Transverse colon (tissue), 4 donors: ENCODE results near the gene ZMYND19. TPM values are rescaled to one million over a fixed set of nuclear protein-coding genes. Genes with fewer than 3 reads are reported as not detected.
"Not testable (repeated sequence)": the region's sequence is repeated elsewhere in the genome, so short reads cannot be mapped to it uniquely, and the experiment has no call there.

Experiments used
- DNase-seq: peaks from one replicate; pipeline ENCODE4 v3.0.0-alpha.2; 2019
- H3K27ac ChIP-seq, 4 donors: fragments of 200-600 bp; sonication (generic); 2 replicates each; pipeline ENCODE4 v1.5.1; 2016 to 2018; ENCODE audit warnings: inconsistent platforms in 4 of 4
- H3K27me3 ChIP-seq: fragments of 200-600 bp; sonication (generic); 2 replicates; pipeline ENCODE4 v1.5.1; 2017; ENCODE audit warnings: inconsistent platforms
- H3K36me3 ChIP-seq, 4 donors: fragments of 200-600 bp; sonication (generic); 2 replicates each; pipeline ENCODE4 v1.5.1; 2017 to 2019; ENCODE audit warnings: inconsistent platforms in 4 of 4
- H3K4me1 ChIP-seq, 4 donors: fragments of 200-600 bp; sonication (generic); 2 replicates each; pipeline ENCODE4 v1.5.1; 2017 to 2020; ENCODE audit warnings: inconsistent platforms in 4 of 4
- H3K4me3 ChIP-seq, 4 donors: fragments of 200-600 bp; sonication (generic); 1 replicate in 1 of 4; 2 replicates in 3 of 4; pipeline versions ENCODE4 v1.5.1 to v1.6.1; 2017 to 2019; ENCODE audit warnings: inconsistent platforms in 4 of 4
- H3K9me3 ChIP-seq, 2 donors: fragments of 200-600 bp; sonication (generic); 2 replicates each; pipeline ENCODE4 v1.5.1; 2017 to 2019; ENCODE audit warnings: inconsistent platforms in 2 of 2
- EP300 ChIP-seq: sonication (generic); formaldehyde crosslinking; IDR thresholded peaks from one replicate; pipeline ENCODE4 v1.6.1; 2017; ENCODE audit warnings: antibody characterized with exemption, low read depth
- POLR2A ChIP-seq: fragments of 450-650 bp; IDR thresholded peaks from one replicate; pipeline ENCODE4 v1.6.1; 2016; ENCODE audit warnings: antibody characterized with exemption, mild to moderate bottlenecking, moderate library complexity
- POLR2AphosphoS5 ChIP-seq, 3 donors: sonication (generic); formaldehyde crosslinking; IDR thresholded peaks; one replicate each; pipeline ENCODE4 v1.6.1; 2016; ENCODE audit warnings: antibody characterized with exemption in 3 of 3
- WGBS, 2 donors: methylation state at CpG; one replicate each; pipeline ENCODE4 v1.1.5; 2018; ENCODE audit warnings: low coverage in 1 of 2; 5-methylcytosine and 5-hydroxymethylcytosine counted together
- in situ Hi-C, 4 donors: fragments of 200-750 bp; cut with MboI; loops; one replicate each; pipeline versions ENCODE4 v1.15.0 to v1.15.1; 2017; ENCODE audit warnings: low sequenced_read_pairs in 3 of 4, low pct_ligation_motif_present in 1 of 4, low pct_unique_long_range_greater_than_20kb in 1 of 4
- intact Hi-C: fragments of 100-400 bp; cut with DNase I; formaldehyde crosslinking; loops from one replicate; pipeline ENCODE4 v1.15.1; 2023; ENCODE audit warnings: low total_unique reads
- total RNA-seq, 4 donors: library from RNA; depleted of rRNA; stranded (reverse); fragments of >200 nt; gene quantifications; one replicate each; pipeline ENCODE4 v1.1.0, GENCODE V29; 2016
- TF ChIP-seq, protein P1 (sequence below), 5 experiments: fragments of 200-600 bp in 3 of 5; fragments of 450-650 bp in 2 of 5; sonication (generic) in 3 of 5; IDR thresholded peaks; 1 replicate in 2 of 5; 2 replicates in 3 of 5; pipeline ENCODE4 v1.5.1; 2016 to 2017; ENCODE audit warnings: antibody characterized with exemption in 5 of 5, inconsistent platforms in 3 of 5, mild to moderate bottlenecking in 2 of 5, moderate library complexity in 1 of 5

ZMYND19 gene
- total RNA-seq, 4 donors from 2014 or later, result 6.7 to 11.5 (median 9.8) TPM

DNA sequence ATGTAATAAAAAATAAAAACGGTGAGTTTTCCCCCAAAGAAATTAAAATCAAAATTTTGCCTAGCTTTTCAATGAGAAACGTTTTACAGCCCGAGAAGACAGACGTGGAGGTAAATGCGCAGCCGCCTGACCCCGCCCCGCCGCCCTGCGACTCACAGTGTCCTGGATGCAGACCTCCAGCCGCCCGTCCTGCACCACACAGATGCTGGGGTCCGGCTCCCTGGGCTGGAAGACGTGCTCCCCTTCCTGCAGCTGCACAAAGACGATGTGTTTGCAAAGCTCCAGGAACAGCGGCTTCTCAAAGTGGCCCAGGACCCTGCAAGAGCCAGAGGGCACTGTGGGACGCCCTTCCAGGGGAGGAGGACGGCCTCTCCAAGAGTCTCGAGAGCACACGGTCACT lies 47.8 kb downstream of the ZMYND19 start:
- intact Hi-C loops, result no loop called here
- TF ChIP-seq, protein P1, sequence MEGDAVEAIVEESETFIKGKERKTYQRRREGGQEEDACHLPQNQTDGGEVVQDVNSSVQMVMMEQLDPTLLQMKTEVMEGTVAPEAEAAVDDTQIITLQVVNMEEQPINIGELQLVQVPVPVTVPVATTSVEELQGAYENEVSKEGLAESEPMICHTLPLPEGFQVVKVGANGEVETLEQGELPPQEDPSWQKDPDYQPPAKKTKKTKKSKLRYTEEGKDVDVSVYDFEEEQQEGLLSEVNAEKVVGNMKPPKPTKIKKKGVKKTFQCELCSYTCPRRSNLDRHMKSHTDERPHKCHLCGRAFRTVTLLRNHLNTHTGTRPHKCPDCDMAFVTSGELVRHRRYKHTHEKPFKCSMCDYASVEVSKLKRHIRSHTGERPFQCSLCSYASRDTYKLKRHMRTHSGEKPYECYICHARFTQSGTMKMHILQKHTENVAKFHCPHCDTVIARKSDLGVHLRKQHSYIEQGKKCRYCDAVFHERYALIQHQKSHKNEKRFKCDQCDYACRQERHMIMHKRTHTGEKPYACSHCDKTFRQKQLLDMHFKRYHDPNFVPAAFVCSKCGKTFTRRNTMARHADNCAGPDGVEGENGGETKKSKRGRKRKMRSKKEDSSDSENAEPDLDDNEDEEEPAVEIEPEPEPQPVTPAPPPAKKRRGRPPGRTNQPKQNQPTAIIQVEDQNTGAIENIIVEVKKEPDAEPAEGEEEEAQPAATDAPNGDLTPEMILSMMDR (IDR thresholded peaks at IDR 0.05), result no peak
- no peak for TF ChIP-seq POLR2AphosphoS5 (IDR thresholded peaks at IDR 0.05)
- TF ChIP-seq EP300, result no peak
- TF ChIP-seq POLR2A, result no peak
- 90 to 92% methylated on average over 10 to 18 of the region's 20 CpGs for WGBS, 2 donors
- Histone ChIP-seq H3K27me3 (no peaks in the 10 kb centered on the region), H3K4me1 (no peaks in the 10 kb centered on the region), H3K9me3 (no peaks in the 10 kb centered on the region), H3K4me3 (no peak overlapping the region), H3K27ac (no peak overlapping the region), H3K36me3 (peaks cover 0 to 4% (median 0%) of the 10 kb centered on the region in 4 donors)
- in situ Hi-C loops, result no loop called here
- DNase-seq, result no peak

DNA sequence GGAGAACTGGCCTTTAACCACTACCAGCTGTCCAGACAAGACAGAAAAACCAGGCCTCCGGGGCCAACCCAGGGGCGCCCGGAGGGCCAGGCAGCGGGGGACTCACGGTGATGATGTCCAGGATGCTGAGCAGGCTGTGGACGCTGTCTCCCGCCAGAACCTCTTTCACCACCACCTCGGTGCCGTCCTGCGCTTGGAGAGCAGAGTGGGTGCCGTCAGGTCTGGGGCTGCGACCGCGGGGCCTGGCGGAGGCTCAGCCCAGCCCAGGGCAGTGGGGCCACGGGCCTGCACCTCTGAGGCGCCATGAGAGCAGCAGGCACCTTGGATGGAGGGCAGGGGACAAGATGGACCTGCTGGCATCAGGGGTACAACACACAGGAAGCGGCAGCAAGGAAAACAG lies 49.8 kb downstream of the ZMYND19 start:
- Histone ChIP-seq H3K4me3 (no peak overlapping the region), H3K27ac (no peak overlapping the region), H3K27me3 (no peaks in the 10 kb centered on the region), H3K4me1 (peaks cover 0 to under 1% (median 0%) of the 10 kb centered on the region in 4 donors), H3K36me3 (peaks cover 0 to 4% (median 0%) of the 10 kb centered on the region in 4 donors), H3K9me3 (no peaks in the 10 kb centered on the region)
- 88% methylated on average over 18 of the region's 18 CpGs; no CpG with 5 or more reads in 1 of the 2 donors for WGBS, 2 donors
- TF ChIP-seq POLR2AphosphoS5 (IDR thresholded peaks at IDR 0.05) (no peak), POLR2A (no peak), EP300 (no peak)
- TF ChIP-seq, protein P1 (IDR thresholded peaks at IDR 0.05), result no peak
- intact Hi-C loops (no loop called here), in situ Hi-C loops (no loop called here)
- DNase-seq, result no peak

DNA sequence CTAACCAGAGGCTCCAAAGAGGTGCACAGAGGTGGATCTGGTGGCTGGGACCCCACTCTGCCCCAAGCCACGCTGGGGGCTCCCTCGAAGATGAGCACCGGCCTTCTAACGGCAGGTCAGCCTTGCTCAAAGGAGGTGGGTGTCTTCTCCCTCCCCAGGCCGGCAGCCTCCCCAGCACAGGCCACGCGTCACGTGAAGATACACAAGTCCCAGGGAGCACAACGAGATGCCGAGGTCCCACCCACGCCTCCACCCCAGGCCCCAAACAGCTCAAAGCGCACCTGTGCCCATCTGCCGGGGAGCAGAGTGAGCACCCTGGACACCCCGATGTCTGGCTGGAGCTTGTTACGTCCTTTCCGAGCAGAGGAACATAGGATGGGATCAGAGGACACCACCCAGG lies 52.3 kb downstream of the ZMYND19 start:
- peaks cover 3 to 12% (median 7%) of the 10 kb centered on the region in 4 donors for H3K4me1 ChIP-seq
- 98% methylated on average over 14 of the region's 16 CpGs; no CpG with 5 or more reads in 1 of the 2 donors for WGBS, 2 donors
- H3K27ac ChIP-seq, result no peak overlapping the region
- TF ChIP-seq, protein P1 (IDR thresholded peaks at IDR 0.05), result no peak
- TF ChIP-seq EP300, result no peak
- no peak for TF ChIP-seq POLR2AphosphoS5 (IDR thresholded peaks at IDR 0.05)
- no peak for TF ChIP-seq POLR2A
- in situ Hi-C loops, result no loop called here
- intact Hi-C loops, result no loop called here
- peaks cover 0 to under 1% (median 0%) of the 10 kb centered on the region in 4 donors for H3K36me3 ChIP-seq
- H3K9me3 ChIP-seq, result no peaks in the 10 kb centered on the region
- DNase-seq, result no peak
- no peaks in the 10 kb centered on the region for H3K27me3 ChIP-seq
- H3K4me3 ChIP-seq, result no peak overlapping the region

DNA sequence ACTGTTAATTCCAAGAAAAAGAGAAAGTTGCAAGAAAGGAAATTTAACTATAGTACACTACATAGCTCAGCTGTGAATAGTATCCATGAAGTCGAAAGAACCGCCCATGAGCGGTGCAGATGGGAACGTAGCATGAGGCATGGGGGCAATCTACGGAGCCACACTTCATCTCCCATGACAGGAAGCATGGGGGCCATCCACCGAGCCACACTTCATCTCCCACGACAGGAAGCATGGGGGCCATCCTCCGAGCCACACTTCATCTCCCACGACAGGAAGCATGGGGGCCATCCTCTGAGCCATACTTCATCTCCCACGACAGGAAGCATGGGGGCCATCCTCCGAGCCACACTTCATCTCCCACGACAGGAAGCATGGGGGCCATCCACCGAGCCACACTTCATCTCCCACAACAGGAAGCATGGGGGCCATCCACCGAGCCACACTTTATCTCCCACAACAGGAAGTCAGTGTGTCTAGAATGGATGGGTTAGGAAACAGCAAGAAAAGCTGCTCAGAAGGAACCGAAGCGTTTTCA lies 53.6 kb downstream of the ZMYND19 start:
- H3K9me3 ChIP-seq, H3K27ac ChIP-seq, H3K36me3 ChIP-seq, intact Hi-C loops, in situ Hi-C loops, H3K27me3 ChIP-seq, H3K4me3 ChIP-seq, DNase-seq: not testable (repeated sequence)
- 64 to 89% methylated on average over 7 to 16 of the region's 16 CpGs for WGBS, 2 donors
- peaks cover 3 to 12% (median 7%) of the 10 kb centered on the region in 4 donors for H3K4me1 ChIP-seq

DNA sequence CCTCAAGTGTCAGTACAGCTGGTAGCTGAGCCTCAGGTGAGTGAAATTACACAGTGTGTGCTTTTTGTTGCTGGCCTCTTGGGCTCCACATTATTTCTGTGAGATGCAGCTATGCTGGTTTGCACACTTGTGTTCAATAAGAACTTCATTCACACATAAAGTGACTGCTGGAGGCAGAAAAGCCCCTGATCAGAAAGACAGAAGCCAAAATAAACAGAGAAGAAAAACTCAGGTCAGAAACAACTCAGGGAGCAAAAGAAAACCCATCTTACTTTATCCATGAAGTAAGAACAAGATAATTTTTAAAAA lies 55.2 kb downstream of the ZMYND19 start:
- in situ Hi-C loops, result no loop called here
- H3K27me3 ChIP-seq, result no peaks in the 10 kb centered on the region
- H3K27ac ChIP-seq, result peak overlapping the region in 1 of 4 donors; percentile 22
- intact Hi-C loops, result no loop called here
- TF ChIP-seq, protein P1 (IDR thresholded peaks at IDR 0.05), result peak in 1 of 5 experiments; percentile 7
- TF ChIP-seq POLR2A, result no peak
- no peak overlapping the region for H3K4me3 ChIP-seq
- no peaks in the 10 kb centered on the region for H3K9me3 ChIP-seq
- peaks cover 3 to 12% (median 7%) of the 10 kb centered on the region in 4 donors for H3K4me1 ChIP-seq
- no peaks in the 10 kb centered on the region for H3K36me3 ChIP-seq
- DNase-seq, result no peak
